Thyroid gland (tissue), 4 donors: Measurements from ENCODE around the gene RASSF4.

Experiments
- CTCF ChIP-seq, 6 experiments: fragments of 200-600 bp in 3 of 6; fragments of 450-650 bp in 3 of 6; sonication (generic) in 3 of 6; IDR thresholded peaks; one replicate each; pipeline ENCODE4 v1.5.1; 2016 to 2019; ENCODE audit warnings: antibody characterized with exemption in 6 of 6, mild to moderate bottlenecking in 2 of 6, inconsistent platforms in 1 of 6, moderate library complexity in 1 of 6
- POLR2A ChIP-seq, 2 donors: fragments of 450-650 bp; IDR thresholded peaks; one replicate each; pipeline ENCODE4 v1.6.1; 2017; ENCODE audit warnings: antibody characterized with exemption in 2 of 2, mild to moderate bottlenecking in 2 of 2, moderate library complexity in 1 of 2

DNA sequence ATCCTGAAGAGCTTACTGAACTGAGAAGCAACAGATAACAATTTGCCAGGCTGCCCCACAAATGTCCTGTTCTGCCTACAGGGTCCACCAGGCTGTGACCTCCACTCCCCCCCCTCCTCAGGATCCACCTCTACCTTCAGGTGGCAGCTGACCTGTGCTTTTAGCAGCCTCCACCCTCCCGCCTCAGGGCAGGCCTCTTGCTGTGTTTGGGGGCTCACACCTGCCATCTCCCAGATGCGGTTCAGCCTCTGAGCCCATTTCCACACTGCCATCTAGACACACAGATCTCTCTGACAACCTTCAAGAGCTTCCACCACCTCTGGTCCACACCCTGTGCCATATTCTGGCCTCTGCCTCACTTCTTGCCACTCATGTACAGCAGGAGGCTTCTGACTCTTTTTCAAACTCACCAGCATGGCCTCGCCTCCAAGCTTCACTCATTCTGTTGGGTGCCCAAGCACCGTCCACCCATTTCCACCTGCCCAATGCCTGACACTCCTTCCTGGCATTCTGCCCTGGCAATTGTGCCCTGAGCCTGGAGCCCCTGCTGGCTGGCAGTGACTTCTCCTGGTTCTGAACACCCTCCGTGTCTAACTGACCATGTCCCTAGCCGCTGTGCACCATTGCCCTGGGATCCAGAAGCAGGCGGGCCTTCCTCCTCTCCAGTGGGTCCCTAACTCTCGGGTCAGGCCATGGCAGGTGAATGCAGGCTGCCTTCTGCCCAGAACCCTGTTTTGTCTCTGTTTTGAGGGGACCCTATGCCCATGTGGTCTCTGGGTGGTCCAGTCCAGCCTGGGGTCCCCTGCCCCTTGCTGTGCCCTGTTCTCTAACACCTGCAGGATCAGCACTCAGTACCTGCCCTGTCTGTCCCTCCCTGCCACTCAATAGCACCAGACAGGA, 30.0 kb upstream of the RASSF4 start:
- no peak for TF ChIP-seq CTCF (IDR thresholded peaks at IDR 0.05)
- no peak for TF ChIP-seq POLR2A (IDR thresholded peaks at IDR 0.05)
